Measurements from ENCODE around the gene PRICKLE1.

Gene PRICKLE1

GRCh38 chr12:42444192-42444943, 145.2 kb downstream of the PRICKLE1 start:
- in situ Hi-C loops (cut with MboI; ENCODE audit: low sequenced_read_pairs, unreplicated experiment), result no loop called here
- no peak for DNase-seq (ENCODE audit: low spot score)
- TF ChIP-seq CTCF (IDR thresholded peaks at IDR 0.05; ENCODE audit: borderline replicate concordance, control extremely low read depth, extremely low read depth, insufficient read depth, missing control alignments), result no peak

- in situ Hi-C loops (cut with MboI; ENCODE audit: low sequenced_read_pairs, unreplicated experiment), result no loop called here
- DNase-seq (ENCODE audit: low spot score), result no peak
- no peak for TF ChIP-seq CTCF (IDR thresholded peaks at IDR 0.05; ENCODE audit: borderline replicate concordance, control extremely low read depth, extremely low read depth, insufficient read depth, missing control alignments)
These were observed 146.7 kb downstream of the PRICKLE1 start for GRCh38 chr12:42442888-42443287.

GRCh38 chr12:42442311-42442759, 147.2 kb downstream of the PRICKLE1 start:
- in situ Hi-C loops (cut with MboI; ENCODE audit: low sequenced_read_pairs, unreplicated experiment), result no loop called here

GRCh38 chr12:42440608-42441007, 148.9 kb downstream of the PRICKLE1 start:
- no peak for DNase-seq (ENCODE audit: low spot score)
- in situ Hi-C loops (cut with MboI; ENCODE audit: low sequenced_read_pairs, unreplicated experiment), result no loop called here
- no peak for TF ChIP-seq CTCF (IDR thresholded peaks at IDR 0.05; ENCODE audit: borderline replicate concordance, control extremely low read depth, extremely low read depth, insufficient read depth, missing control alignments)

More at GRCh38 chr12:42442311-42442759, 147.2 kb downstream of the PRICKLE1 start:
- TF ChIP-seq CTCF (IDR thresholded peaks at IDR 0.05; ENCODE audit: borderline replicate concordance, control extremely low read depth, extremely low read depth, insufficient read depth, missing control alignments), result no peak
- no peak for DNase-seq (ENCODE audit: low spot score)

GRCh38 chr12:42432517-42433140, 156.9 kb downstream of the PRICKLE1 start:
- in situ Hi-C loops (cut with MboI; ENCODE audit: low sequenced_read_pairs, unreplicated experiment), result no loop called here
- TF ChIP-seq CTCF (IDR thresholded peaks at IDR 0.05; ENCODE audit: borderline replicate concordance, control extremely low read depth, extremely low read depth, insufficient read depth, missing control alignments), result no peak
- DNase-seq (ENCODE audit: low spot score), result no peak

- no peak for DNase-seq (ENCODE audit: low spot score)
These were observed 160.7 kb downstream of the PRICKLE1 start for GRCh38 chr12:42428850-42429249.

More at GRCh38 chr12:42428850-42429249, 160.7 kb downstream of the PRICKLE1 start:
- in situ Hi-C loops (cut with MboI; ENCODE audit: low sequenced_read_pairs, unreplicated experiment), result no loop called here
- TF ChIP-seq CTCF (IDR thresholded peaks at IDR 0.05; ENCODE audit: borderline replicate concordance, control extremely low read depth, extremely low read depth, insufficient read depth, missing control alignments), result no peak
